ENCODE data around the gene ISX. TPM values are rescaled to one million over a fixed set of nuclear protein-coding genes. Genes with fewer than 3 reads are reported as not detected.
A peak's percentile ranks its signal among the peaks of the same experiment; 100 is the strongest.

Gene ISX
- total and polyA plus RNA-seq, 2 of the 13 experiments (the other 11 are each of a cell fraction or from before 2014, with no cell fraction given), result 1.4 to 1.8 TPM

GRCh38 chr22:35115515-35115914 is 49.6 kb downstream of the ISX start:
- Histone ChIP-seq H3K36me3 (replicated peaks in 1 of 2; ENCODE audit: control insufficient read depth in 1 of 2, insufficient read depth in 2 of 2, low read length in 2 of 2) (no peaks in the 10 kb centered on the region), H3K4me2 (ENCODE audit: low read depth, low read length) (no peak overlapping the region), H4K20me1 (ENCODE audit: insufficient read depth, low read length) (no peaks in the 10 kb centered on the region; the same call in 1 of the 2 replicates), H3K4me3 (replicated peaks in 1 of 3; ENCODE audit: insufficient read depth in 1 of 3, low read depth in 2 of 3, low read length in 3 of 3) (no peak overlapping the region), H3K79me2 (ENCODE audit: insufficient read depth, low read length) (no peaks in the 10 kb centered on the region), H3K27me3 (ENCODE audit: control insufficient read depth in 1 of 2, insufficient read depth in 2 of 2, low read length in 2 of 2) (no peaks in the 10 kb centered on the region; a peak in 1 of 5 replicates), H3K27ac (ENCODE audit: extremely low read length, insufficient read depth, low read length) (no peak overlapping the region), H3K9ac (ENCODE audit: insufficient read depth, low read depth, low read length) (no peak overlapping the region), H2AFZ (ENCODE audit: low read length) (no peak overlapping the region), H3K9me3 (ENCODE audit: low read length) (no peaks in the 10 kb centered on the region), H3K4me1 (ENCODE audit: insufficient read depth, low read length) (peaks cover 16% of the 10 kb centered on the region)
- no TSS peak for BruUV-seq (replicated peaks)
- in situ Hi-C loops (cut with HindIII; ENCODE audit: extremely low pct_ligation_motif_present, low pct_unique_long_range_greater_than_20kb) (no loop called here), intact Hi-C loops (cut with micrococcal nuclease; ENCODE audit: unreplicated experiment) (no loop called here)
- TF ChIP-seq ZBTB40 (IDR thresholded peaks at IDR 0.05) (no peak), ZBTB40 (CRISPR knock-in tag; IDR thresholded peaks at IDR 0.05) (peak; percentile 69; the same call in 1 of the 2 replicates), ZNF83 (CRISPR knock-in tag; IDR thresholded peaks at IDR 0.05; ENCODE audit: borderline replicate concordance) (no peak), E2F1 (CRISPR knock-in tag; IDR thresholded peaks at IDR 0.05) (no peak), GMEB1 (CRISPR knock-in tag; IDR thresholded peaks at IDR 0.05; ENCODE audit: borderline replicate concordance) (no peak), RORA (CRISPR knock-in tag; IDR thresholded peaks at IDR 0.05) (no peak), ZUFSP (CRISPR knock-in tag; IDR thresholded peaks at IDR 0.05; ENCODE audit: borderline replicate concordance) (no peak)
- DNase-seq (ENCODE audit: low spot score) (no peak), FAIRE-seq (no peak), ATAC-seq (no peak)
- ChIA-PET CTCF (ENCODE audit: low intra/inter-chr PET ratio, low total read pairs) (no interaction called here), POLR2A (no interaction called here)
- WGBS (ENCODE audit: low lambda C conversion rate), result 88% methylated on average over 3 of the region's 3 CpGs
